NCI-H2107 treated with DMSO at 0.1 percent for 48 hours (cell line): ENCODE measurements around the gene FAM114A1.
"Not testable (repeated sequence)": the region's sequence is repeated elsewhere in the genome, so short reads cannot be mapped to it uniquely, and the experiment has no call there.

Experiments
- DNase-seq: peaks from one replicate; lab custom pipeline; 2025; ENCODE audit not compliant: unreplicated experiment; lab: John Stamatoyannopoulos, UW

Gene FAM114A1

GRCh38 chr4:38964942-38965775, 97.6 kb downstream of the FAM114A1 start:
- no peak for DNase-seq

GRCh38 chr4:38965866-38966265, 98.3 kb downstream of the FAM114A1 start:
- DNase-seq = no peak

- DNase-seq = peak; percentile 7
Observed at GRCh38 chr4:38967260-38968095, 99.9 kb downstream of the FAM114A1 start.

GRCh38 chr4:38968668-38969067, 101.1 kb downstream of the FAM114A1 start:
- DNase-seq = no peak

- no peak for DNase-seq
Observed at GRCh38 chr4:38976308-38976707, 108.7 kb downstream of the FAM114A1 start.

- no peak for DNase-seq
Observed at GRCh38 chr4:38979081-38979480, 111.5 kb downstream of the FAM114A1 start.

- no peak for DNase-seq
Observed at GRCh38 chr4:38979511-38980230, 112.1 kb downstream of the FAM114A1 start.

GRCh38 chr4:38980903-38981676, 113.5 kb downstream of the FAM114A1 start:
- DNase-seq = no peak

GRCh38 chr4:38982361-38983095, 114.9 kb downstream of the FAM114A1 start:
- no peak for DNase-seq

- DNase-seq = no peak
Observed at GRCh38 chr4:38983291-38983690, 115.7 kb downstream of the FAM114A1 start.

- DNase-seq = no peak
Observed at GRCh38 chr4:38983787-38984598, 116.4 kb downstream of the FAM114A1 start.

- no peak for DNase-seq
Observed at GRCh38 chr4:38985410-38986100, 117.9 kb downstream of the FAM114A1 start.

GRCh38 chr4:38987491-38987890, 119.9 kb downstream of the FAM114A1 start:
- no peak for DNase-seq

- DNase-seq = not testable (repeated sequence)
Observed at GRCh38 chr4:38988353-38988752, 120.7 kb downstream of the FAM114A1 start.

- no peak for DNase-seq
Observed at GRCh38 chr4:38989487-38989886, 121.9 kb downstream of the FAM114A1 start.

GRCh38 chr4:38990241-38990640, 122.6 kb downstream of the FAM114A1 start:
- DNase-seq = no peak

- DNase-seq = no peak
Observed at GRCh38 chr4:38993683-38994082, 126.1 kb downstream of the FAM114A1 start.

- DNase-seq = no peak
Observed at GRCh38 chr4:38994135-38994534, 126.5 kb downstream of the FAM114A1 start.
